HepG2 (cell line): ENCODE results near the gene AKTIP. TPM values are rescaled to one million over a fixed set of nuclear protein-coding genes. Genes with fewer than 3 reads are reported as not detected.

ENCODE experiments used
- ARHGAP35 ChIP-seq: sonication (generic); formaldehyde crosslinking; IDR thresholded peaks from 2 replicates; pipeline ENCODE4 v1.9.0; 2022; ENCODE audit warnings: mild to moderate bottlenecking, inconsistent platforms, moderate library complexity, missing genetic modification reagents, borderline replicate concordance
- ARID5B ChIP-seq: IDR thresholded peaks from 2 replicates; pipeline ENCODE4 v1.4.0; 2020; ENCODE audit warnings: mild to moderate bottlenecking, missing genetic modification reagents
- ATF4 ChIP-seq, 2 experiments: fragments of 450-650 bp in 1 of 2; sonication (generic) in 1 of 2; formaldehyde crosslinking; IDR thresholded peaks; 2 replicates each; pipeline versions ENCODE4 v1.5.0 to v1.8.0; 2020 to 2022; ENCODE audit warnings: mild to moderate bottlenecking in 1 of 2, missing genetic modification reagents in 1 of 2
- FOXP4 ChIP-seq: sonication (generic); formaldehyde crosslinking; IDR thresholded peaks from 2 replicates; pipeline ENCODE4 v1.4.0; 2020; ENCODE audit warnings: missing genetic modification reagents
- GABPA ChIP-seq, 2 experiments: IDR thresholded peaks; 2 replicates each; pipeline ENCODE4 v1.6.1; 2011 to 2016; ENCODE audit warnings: low read depth in 2 of 2, low read length in 1 of 2, missing biosample characterization in 1 of 2, missing genetic modification characterization in 1 of 2
- HINFP ChIP-seq: sonication (generic); formaldehyde crosslinking; IDR thresholded peaks from 2 replicates; pipeline ENCODE4 v1.4.0; 2020; ENCODE audit warnings: low read depth, mild to moderate bottlenecking, missing genetic modification reagents
- HNF4A ChIP-seq: sonication (generic); formaldehyde crosslinking; IDR thresholded peaks from 2 replicates; pipeline ENCODE4 v1.4.0; 2020; ENCODE audit warnings: missing genetic modification reagents
- NAIF1 ChIP-seq: sonication (generic); formaldehyde crosslinking; IDR thresholded peaks from 2 replicates; pipeline ENCODE4 v1.5.0; 2020; ENCODE audit warnings: mild to moderate bottlenecking, missing genetic modification reagents, borderline replicate concordance
- NONO ChIP-seq, 2 experiments: fragments of 450-650 bp in 1 of 2; sonication (generic) in 1 of 2; formaldehyde crosslinking in 1 of 2; IDR thresholded peaks in 1 of 2; conservative IDR thresholded peaks in 1 of 2; 2 replicates each; pipeline versions ENCODE4 v1.6.1 to v1.8.0; 2017 to 2022; ENCODE audit warnings: mild to moderate bottlenecking in 1 of 2, missing genetic modification reagents in 1 of 2, moderate library complexity in 1 of 2
- RFXANK ChIP-seq: IDR thresholded peaks from 2 replicates; pipeline ENCODE4 v1.6.1; 2016
- SALL1 ChIP-seq: sonication (generic); formaldehyde crosslinking; IDR thresholded peaks from 2 replicates; pipeline ENCODE4 v1.8.0; 2022; ENCODE audit warnings: mild to moderate bottlenecking, missing genetic modification reagents
- SRY ChIP-seq: sonication (generic); formaldehyde crosslinking; IDR thresholded peaks from 2 replicates; pipeline ENCODE4 v1.8.0; 2022; ENCODE audit warnings: mild to moderate bottlenecking, missing genetic modification reagents
- ZFAT ChIP-seq: sonication (generic); formaldehyde crosslinking; conservative IDR thresholded peaks from 2 replicates; pipeline ENCODE4 v1.8.1; 2023; ENCODE audit warnings: missing genetic modification reagents, inconsistent platforms
- ZHX1 ChIP-seq: sonication (generic); formaldehyde crosslinking; IDR thresholded peaks from 2 replicates; pipeline ENCODE4 v1.8.1; 2022; ENCODE audit warnings: low read depth, mild to moderate bottlenecking, missing genetic modification reagents
- ZNF557 ChIP-seq: sonication (generic); formaldehyde crosslinking; IDR thresholded peaks from 2 replicates; pipeline ENCODE4 v1.4.0; 2020; ENCODE audit warnings: missing genetic modification reagents
- ZNF577 ChIP-seq: sonication (generic); formaldehyde crosslinking; IDR thresholded peaks from 2 replicates; pipeline ENCODE4 v1.4.0; 2020; ENCODE audit warnings: mild to moderate bottlenecking, low read depth, missing genetic modification reagents, borderline replicate concordance
- polyA plus RNA-seq, 8 experiments: library from polyadenylated mRNA; depleted of rRNA in 3 of 8; stranded (reverse) in 7 of 8; unstranded in 1 of 8; fragments of >200 nt; fragmentation: Illumina TruSeq in 4 of 8; extraction: Trizol in 4 of 8; gene quantifications; 2 replicates each; pipeline versions ENCODE4 v1.2.1 to v1.2.3, GENCODE V29; 2011 to 2016; ENCODE audit warnings: low read depth in 4 of 8, missing spikeins in 1 of 8, mixed read lengths in 1 of 8; ENCODE audit not compliant: insufficient read depth in 1 of 8
- total RNA-seq, 5 experiments: library from RNA; depleted of rRNA; stranded (reverse); fragments of >200 nt; fragmentation: Illumina TruSeq; extraction: Trizol; gene quantifications; 2 replicates each; pipeline ENCODE4 v1.2.3, GENCODE V29; 2016; ENCODE audit warnings: low read depth in 1 of 5

AKTIP gene
- total and polyA plus RNA-seq, 2 of the 13 experiments (the other 11 are each of a cell fraction or from before 2014, with no cell fraction given): 28.8 to 49.0 TPM

GRCh38 chr16:53549970-53550690, 47.1 kb upstream of the AKTIP start (continued):
- TF ChIP-seq ZNF557 (no peak), SRY (CRISPR knock-in tag) (no peak), ZHX1 (CRISPR knock-in tag) (0 out of 2 replicates have a peak, but pooled peaks have one; percentile 46), ATF4 (CRISPR knock-in tag; IDR thresholded peaks at IDR 0.05) (no peak), FOXP4 (CRISPR knock-in tag) (no peak), NAIF1 (CRISPR knock-in tag) (no peak), ZNF577 (CRISPR knock-in tag) (no peak), ARHGAP35 (no peak), ARID5B (CRISPR knock-in tag) (peak; percentile 48; the same call in 1 of the 2 replicates), ZFAT (CRISPR knock-in tag) (no peak), GABPA (IDR thresholded peaks at IDR 0.05; ENCODE audit: low read depth, low read length) (no peak), GABPA (CRISPR knock-in tag; IDR thresholded peaks at IDR 0.05; ENCODE audit: low read depth) (no peak), RFXANK (CRISPR knock-in tag) (no peak), NONO (IDR thresholded peaks at IDR 0.05) (no peak), NONO (CRISPR knock-in tag; conservative IDR thresholded peaks at IDR 0.05) (no peak), SALL1 (CRISPR knock-in tag) (0 out of 2 replicates have a peak, but pooled peaks have one; percentile 30), HINFP (CRISPR knock-in tag) (no peak), HNF4A (CRISPR knock-in tag) (peak; percentile 24; the same call in 1 of the 2 replicates)
